GM19238 (cell line): ENCODE measurements around the gene MSMO1.
"Not testable (repeated sequence)": the region's sequence is repeated elsewhere in the genome, so short reads cannot be mapped to it uniquely, and the experiment has no call there.

Experiments used
- DNase-seq: peaks from one replicate; pipeline ENCODE4 v3.0.0; 2011; ENCODE audit warnings: low spot score; ENCODE audit not compliant: insufficient read length

MSMO1 gene

DNA sequence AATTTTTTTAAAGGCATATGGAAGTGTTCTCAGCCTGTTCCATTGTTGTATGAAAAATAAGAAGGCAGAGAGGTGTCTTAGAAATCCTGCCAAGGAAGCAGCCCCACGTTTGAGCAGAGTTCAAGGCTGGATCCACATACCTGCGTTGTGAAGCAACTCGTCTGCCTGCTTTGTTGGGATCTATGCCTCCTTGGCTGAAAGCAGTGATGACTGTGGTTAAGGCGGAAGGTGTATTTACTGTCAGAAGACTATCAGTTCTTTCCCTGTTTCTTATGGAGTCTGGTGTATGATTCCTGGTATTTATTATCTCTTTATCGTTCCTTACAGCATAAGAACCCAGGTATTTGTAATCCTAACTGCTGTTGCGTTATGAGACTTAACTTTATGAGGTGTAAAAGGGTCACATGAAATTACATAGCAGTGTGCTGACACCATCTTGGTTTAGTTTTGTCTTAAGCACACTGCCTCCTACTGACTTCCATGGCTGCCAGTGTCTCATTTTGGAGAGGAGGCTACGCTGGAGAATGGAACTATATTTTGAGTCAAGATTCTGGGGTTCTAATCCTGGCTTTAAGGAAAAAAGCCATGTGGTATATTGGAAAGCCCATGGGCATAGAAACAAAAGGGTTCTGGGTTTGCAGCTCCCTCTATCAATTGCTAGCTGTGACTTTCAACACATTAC is 3.1 kb upstream of the MSMO1 start:
- DNase-seq = no peak

DNA sequence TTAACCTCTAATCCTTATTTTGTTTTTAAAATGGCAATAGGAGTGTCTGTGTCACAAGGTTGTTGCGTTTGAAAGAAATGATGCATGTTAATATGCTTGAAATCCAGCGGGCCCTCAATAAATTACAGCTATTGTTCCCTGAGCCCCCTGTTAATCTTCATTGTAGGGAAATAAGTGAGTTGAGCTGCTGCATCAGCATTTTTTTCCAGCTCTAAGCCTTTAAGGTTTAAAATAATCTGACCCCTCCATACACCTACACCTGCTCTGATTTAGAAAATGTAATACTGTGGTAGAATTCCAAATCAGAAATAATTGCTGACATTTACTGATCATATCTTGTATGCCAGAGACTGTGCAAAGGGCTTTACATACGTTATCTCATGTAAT is 2.6 kb upstream of the MSMO1 start:
- no peak for DNase-seq

DNA sequence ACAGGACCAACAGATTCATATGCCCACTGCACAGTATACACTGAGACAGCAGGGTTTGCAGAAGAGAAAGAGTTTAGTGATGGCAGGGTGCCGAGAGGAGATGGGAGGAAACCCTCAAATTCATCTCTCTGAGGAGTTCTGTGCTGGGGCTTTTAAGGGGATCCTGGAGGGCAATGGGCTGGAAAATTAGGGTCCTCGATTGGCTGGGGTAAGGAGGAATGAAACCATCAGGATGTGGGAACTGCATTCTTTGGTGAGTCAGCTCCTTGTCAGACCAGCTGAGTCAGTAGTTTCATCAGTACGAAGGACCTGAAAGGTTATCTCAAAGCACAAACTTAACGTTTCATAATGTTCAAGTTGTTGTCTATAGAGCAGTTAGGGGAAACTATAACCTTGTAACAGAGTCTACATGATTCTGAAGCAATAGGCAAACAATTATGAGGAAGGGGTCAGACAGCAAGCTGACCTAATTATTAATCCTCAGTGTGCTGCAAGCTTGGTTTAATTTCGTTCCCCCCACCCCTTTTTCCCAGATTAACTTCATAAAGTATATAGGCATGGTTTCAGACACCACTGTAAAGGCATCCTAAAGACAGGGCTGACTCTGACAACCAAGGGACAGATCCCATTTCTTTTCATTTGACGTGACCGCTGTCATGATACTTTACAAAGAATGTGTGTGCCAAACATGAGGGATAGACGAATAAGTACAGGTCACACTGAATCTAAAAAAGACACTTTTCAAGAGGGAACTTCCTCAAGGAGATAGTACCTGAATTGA is 1.5 kb upstream of the MSMO1 start:
- no peak for DNase-seq

DNA sequence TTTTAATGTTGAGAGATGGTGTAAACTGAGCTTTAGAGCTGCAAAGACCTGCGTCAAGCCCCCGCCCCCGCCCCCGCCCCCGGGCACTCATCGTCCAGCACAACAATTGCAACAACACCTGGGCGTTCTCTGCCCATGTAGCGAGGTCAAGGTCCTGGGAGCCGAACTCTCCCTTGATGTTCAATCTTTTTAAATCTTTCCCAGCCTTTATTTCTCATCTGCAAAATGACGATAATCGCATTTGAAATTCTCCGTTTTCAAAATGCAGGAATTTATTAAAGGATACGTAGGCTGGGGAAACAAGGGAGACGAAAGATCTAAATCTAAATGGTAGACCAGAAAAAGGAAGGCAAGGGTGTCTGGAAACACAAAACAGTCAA is 648 bp upstream of the MSMO1 start:
- DNase-seq = no peak

DNA sequence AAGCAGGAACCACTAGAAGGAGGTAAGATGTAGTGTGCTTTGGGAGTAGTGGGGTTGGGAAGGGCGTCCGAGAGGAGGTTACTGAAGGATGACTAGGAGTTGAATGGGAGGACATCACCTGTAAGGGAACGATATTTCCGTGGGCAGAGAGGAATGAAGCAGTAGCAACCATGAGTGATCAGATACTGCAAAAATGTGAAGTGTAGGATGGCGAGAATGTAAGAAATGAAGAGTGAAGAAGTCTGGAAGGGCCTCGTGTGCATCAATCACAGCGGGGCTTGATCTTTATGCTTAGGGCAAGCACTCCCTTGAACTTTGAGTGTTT is 594 bp downstream of the MSMO1 start:
- DNase-seq = no peak

DNA sequence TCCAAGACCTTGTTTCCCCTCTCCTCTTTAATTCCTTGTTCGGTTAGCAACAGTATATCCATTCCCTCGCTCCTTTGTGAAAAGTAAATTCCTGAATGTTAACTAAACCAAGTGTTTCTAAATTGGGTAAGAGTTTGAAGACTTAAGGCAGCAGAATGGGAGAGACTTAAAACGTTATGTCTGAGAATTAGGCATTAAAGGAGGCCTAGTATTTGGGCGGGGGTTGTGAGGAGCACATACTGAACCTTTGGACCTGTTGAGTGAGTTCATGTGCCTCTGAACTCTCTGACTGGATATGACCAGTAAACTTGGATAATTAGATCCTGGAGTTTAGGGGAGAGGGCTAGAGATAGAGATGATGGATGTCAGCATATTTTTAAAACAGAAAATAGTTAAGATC is 1.2 kb downstream of the MSMO1 start:
- no peak for DNase-seq

DNA sequence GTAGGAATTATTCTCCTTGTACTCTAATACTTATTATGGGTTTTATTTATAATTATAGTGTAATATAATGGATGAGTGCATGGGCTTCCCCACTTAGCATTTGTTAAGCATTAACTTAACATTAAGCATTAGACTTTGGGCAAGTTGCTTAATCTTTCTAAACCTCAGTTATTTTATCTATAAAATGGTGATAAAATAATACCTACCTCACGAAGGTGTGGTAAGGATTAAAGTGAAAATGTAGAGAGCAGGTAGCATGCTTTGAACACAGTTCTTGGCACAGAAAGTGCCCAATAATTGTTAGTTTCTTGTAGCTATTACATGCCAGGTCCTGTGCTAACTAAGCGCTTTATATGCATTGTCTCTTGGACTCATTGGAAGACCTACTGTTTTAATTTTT is 2.6 kb downstream of the MSMO1 start:
- DNase-seq = no peak

DNA sequence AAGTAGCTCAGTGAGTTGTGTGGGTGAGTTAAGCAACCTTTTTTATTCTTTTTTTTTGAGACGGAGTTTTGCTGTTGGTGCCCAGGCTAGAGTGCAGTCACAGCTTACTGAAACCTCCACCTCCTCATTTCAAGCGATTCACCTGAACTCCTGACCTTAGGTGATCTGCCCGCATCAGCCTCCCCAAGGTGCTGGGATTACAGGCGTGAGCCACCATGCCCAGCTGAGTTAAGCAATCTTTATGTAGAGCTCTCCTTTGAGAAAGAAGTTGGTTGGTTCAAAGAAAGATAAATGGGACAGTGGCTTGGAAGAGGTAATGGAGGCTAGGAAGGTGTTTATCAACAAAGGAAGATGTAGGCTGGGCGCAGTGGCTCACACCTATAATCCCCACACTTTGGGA is 3.2 kb downstream of the MSMO1 start:
- DNase-seq = no peak

DNA sequence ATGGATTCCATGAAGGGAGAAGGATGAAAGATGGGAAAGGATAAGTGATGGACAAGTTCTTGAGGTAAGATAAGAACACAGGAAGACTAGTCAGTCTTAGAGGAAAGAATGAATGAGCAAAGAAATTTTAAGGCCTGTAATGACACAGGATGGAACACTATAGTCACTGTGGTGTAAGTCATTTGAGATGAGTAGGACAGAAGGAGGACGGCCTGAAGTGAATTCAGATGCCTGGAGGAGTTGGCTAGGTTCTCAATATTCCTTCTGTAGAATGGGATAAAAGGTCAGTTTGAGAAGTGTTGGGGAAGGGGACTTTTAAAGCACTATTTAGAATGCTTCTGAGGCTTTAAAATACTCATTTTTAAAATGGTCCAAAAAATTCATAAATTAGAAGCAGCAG is 3.9 kb downstream of the MSMO1 start:
- no peak for DNase-seq

DNA sequence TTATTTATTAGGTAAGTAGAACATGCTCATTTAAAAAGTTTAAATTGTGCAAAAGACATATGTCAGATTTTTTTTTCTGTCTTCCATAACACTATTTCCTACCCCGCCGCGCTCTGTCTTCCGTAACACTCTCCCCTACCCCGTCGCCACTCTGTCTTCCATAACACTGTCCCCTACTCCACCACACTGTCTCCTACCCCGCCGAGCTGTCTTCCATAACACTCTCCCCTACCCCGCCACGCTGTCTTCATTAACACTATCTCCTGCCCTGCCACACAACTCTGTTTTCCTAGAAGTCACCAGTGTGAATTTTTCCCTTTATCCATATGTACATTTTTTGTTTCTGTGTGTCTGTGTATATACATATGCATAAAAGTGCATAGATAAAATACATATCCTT is 4.4 kb downstream of the MSMO1 start:
- no peak for DNase-seq

DNA sequence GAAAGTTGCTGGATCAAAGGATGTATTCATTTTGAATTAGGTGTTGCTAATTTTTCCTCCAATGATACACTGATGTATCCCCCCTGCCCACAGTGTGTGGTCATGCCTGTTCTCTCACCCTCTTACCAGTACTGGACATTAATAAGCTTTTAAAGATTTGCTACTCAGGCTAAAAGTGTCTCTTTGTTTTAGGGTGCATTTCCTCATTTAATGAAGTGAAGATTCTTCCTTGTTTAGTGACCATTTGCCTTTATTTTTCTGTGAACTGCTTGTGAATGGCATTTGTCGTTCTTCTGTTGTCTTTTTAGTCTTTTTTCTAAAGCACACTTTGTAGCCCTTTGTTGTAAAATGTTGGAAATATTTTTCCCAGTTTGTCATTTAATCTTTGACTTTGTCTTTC is 5.0 kb downstream of the MSMO1 start:
- no peak for DNase-seq

DNA sequence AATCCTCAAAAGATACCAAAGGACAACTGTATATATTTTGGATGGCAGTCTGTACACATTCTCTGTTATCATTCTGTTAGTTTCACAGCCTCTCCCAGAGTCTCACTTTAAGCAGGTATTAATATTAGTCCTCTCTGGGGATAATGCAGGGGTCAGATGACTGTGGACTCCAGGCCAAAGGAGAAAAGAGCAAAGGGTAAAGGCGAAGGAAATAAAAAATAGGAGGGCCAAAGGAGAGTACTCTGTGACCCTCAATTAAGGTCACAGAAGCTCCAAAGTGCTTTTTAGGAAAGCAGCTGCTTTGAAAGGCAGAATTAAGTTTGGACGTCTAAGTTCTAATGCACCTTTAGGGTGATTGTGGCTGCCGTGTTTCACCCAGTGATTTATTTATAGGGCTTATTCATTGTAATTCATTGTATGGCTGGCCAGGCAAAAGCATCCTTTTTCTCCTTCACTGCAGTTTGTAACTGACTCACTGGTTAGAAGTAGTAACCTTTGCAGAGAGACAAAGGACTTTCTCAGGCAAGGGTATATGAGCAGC is 7.8 kb downstream of the MSMO1 start:
- no peak for DNase-seq

DNA sequence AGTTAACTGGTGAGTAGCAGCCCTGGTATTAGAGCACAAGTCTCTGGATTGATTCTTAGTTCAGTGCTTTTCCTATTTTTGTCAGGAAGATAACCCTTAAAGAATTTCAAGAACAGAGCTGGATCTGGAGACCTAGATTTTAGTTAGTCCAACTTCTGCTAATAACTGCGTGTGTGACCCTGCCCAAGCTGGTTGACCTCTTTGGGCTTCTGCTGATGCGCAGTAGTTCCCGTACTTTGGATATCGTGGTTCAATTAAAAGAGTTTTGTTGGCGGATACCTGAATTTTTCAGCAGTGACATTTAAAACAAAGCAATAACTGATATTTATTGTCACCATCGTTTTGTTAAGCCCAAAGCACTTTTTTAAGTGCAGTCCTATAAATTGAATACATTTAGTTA is 9.3 kb downstream of the MSMO1 start:
- no peak for DNase-seq

DNA sequence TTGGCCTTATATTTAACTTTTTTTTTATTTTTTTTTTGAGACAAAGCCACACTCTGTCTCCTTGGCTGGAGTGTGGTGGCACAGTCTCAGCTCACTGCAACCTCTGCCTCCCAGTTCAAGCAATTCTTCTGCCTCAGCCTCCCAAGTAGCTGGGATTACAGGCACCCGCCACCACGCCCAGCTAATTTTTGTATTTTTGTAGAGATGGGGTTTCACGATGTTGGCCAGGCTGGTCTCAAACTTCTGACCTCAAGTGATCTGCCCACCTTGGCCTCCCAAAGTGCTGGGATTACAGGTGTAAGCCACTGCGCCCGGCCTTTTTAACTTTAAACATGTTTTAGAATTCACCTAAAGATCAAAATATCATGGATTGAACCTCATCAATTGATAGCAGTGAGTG is 14.9 kb downstream of the MSMO1 start:
- not testable (repeated sequence) for DNase-seq

DNA sequence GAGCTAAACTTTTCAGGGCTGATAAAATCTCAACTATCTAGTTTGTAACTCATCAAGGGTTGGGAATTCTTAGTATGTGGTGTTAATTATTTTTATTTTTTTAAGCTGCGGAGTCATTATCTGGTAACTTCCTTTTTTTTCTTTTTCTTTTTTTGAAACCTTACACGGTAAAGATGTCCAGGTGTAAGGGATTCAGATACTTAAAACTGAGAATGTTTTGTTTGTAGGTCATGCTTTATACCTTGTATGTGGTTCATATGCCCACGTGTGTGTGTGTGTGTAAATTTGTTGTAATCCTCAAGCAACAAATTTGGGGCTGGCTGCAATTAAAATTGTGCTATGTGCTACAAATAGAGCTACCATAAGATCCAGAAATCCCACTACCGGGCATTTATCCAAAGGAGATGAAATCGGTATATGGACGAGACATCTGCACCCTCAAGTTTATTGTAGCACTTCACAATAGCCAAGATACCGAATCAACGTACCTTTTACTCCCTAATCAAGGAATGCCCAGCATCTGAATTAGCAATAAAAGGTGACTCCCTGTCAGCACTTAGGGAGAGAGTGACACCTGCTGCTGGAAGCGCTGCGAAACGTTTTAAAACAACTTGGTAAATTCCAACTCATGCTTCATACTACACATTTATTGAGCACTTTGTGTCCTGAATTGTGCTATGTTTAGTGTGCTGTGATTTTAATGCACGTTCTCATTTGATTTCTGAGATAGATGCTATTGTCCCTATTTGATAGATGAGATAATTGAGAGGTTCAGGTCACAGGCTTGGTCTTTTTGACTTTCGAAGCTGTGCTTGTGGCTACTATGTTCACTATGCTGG is 16.1 kb downstream of the MSMO1 start:
- no peak for DNase-seq

DNA sequence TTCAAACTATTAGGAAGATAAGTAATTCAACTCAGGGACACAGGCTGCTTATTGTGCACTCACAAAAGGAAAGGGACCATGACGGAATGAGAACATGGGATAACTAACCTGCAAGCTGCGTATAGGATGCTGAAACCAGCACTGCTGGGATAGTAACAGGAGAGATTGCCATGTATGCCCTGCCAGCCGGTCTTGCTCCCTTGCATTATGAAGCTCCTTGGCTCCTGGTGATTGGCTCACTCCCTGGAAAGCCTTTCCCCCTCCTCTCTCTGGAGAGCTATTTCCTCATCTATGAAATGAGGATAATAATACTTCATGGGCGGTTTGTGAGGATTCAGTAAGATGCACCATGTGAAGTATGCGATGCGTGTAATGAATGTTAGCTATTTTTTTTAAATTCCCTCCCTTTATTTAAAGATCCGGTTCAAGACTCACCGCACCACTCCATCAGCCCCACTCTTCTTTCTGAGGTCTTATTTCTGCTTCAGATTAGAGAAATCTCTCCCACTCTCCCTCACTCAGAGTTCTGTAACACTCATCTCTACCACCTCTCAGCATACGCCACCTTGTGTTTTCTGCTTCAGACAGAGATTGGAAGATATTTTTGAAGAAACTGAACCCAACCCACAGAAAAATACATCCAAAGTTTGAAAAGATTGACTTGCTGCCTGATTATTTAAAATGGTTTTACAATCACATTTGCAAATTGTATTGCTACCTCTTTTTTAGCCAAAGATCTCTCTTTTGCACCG is 18.4 kb downstream of the MSMO1 start:
- no peak for DNase-seq

DNA sequence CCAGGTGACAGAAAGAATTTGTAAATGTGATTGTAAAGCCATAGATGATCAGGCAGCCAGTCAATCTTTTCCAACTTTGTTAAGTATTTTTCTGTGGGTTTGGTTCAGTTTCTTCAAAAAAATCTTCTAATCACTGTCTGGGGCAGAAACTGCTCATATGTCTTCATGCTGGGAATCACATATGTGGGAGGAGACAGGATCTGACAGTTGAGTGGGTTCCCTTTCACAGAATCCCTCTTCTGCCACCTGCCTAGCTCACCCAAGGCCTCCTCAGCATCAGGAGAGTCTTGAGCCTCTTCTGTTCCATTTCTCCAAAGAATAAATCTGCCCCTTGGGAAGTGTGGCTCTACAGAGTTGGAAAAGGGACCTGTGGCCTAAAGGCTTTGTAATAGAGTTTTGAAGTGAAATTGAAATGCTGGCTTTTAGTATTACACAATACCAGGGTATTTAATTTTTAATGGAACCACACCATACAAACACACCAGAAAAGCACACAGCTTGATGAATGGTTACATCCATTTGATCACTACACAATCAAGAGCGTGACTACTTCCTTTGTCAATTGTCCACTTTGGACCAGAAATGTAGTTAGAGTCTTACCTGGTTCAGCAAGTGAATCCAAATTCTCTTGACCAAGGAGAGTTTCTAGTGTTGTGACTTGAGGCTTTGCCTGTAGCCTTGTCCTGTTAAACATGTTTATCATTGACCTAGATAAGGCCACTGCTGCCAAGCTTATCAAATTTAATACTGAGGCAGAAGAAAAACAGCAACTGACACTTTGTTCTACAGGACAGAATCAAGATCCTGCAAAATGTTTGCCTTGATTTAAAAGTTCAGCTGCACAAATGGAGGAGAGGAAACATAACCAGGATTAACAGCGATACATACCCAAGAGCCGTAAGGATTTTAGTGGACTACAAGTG is 20.4 kb downstream of the MSMO1 start:
- DNase-seq = no peak

DNA sequence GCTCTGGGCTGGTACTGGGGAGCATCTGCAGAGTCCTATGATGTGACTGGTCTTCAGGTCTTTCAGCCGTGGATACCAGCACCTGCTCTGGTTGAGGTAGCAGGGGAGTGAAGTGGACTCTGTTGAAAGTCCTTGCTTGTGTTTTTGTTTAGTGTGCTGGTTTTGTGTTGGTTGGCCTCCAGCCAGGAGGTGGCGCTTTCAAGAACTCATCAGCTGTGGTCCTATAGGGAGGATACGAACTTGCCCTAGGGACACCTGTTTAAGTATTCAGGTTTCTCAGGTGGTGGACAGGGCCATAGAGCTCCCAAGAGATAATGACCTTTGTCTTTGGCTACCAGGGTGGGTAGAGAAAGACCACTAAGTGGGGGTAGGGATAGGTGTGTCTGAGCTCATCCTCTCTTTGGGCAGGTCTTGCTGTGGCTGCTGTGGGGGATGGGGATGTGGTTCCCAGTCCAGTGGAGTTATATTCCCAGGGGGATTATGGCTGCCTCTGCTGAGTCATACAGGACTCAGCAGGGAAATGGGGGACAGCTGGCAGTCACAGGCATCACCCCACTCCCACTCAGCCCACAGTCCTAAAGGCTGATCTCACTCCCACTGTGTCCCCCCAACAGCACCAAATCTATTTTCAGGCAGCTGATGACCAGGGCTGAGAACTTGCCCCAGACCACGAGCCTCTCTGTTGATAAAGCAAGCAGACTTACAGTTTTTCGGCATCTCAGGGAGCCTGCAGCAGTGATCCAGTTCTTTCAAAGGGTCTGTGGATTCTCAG is 24.1 kb downstream of the MSMO1 start:
- DNase-seq = no peak

DNA sequence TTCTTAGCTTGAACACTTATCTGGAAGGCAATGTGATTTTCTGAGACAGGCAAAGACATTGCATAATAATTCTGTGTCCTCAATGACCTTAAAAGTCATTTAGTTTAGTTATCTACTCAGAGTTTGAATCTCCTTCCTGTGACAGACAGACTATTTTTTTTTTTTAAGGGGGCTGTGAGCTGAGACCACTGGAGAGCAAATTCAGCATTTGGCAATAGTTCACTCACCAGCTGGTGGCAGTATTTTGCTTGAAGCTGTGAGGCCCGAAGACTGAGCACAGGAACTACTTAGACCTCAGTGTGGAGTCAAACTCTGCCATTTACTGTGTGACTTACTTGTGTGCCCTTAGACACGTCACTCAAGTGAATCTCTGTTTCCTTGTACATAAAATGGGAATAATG is 28.4 kb downstream of the MSMO1 start:
- no peak for DNase-seq

DNA sequence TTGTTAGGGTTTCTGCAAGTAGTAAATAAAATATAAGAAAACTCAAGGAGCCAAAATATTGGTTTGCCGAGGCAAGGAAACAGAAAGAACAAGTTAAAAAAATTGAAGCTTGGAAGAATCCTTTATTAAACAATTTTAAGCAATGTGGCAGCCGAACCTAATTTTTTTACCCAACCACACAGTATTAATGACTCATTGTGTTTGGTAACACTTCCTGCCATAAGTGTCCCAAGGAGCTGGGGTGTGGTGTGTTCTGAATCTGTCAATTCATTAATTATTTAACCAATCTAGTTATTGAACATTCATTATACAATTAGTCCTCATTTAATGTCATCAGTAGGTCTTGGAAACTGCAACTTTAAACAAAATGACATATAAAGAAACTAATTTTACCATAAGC is 32.0 kb downstream of the MSMO1 start:
- no peak for DNase-seq
